ENCODE results near the gene CNBD2.
A peak's percentile ranks its signal among the peaks of the same experiment; 100 is the strongest.
"Not testable (repeated sequence)": the region's sequence is repeated elsewhere in the genome, so short reads cannot be mapped to it uniquely, and the experiment has no call there.

The CNBD2 gene

GRCh38 chr20:36064658-36065426, 96.5 kb downstream of the CNBD2 start:
- DNase-seq = peak; percentile 85

- DNase-seq = no peak
These were observed 97.1 kb downstream of the CNBD2 start for GRCh38 chr20:36065427-36065998.

GRCh38 chr20:36066777-36067176, 98.4 kb downstream of the CNBD2 start:
- no peak for DNase-seq

- not testable (repeated sequence) for DNase-seq
These were observed 100.1 kb downstream of the CNBD2 start for GRCh38 chr20:36068526-36068925.

GRCh38 chr20:36070451-36070850, 102.1 kb downstream of the CNBD2 start:
- DNase-seq = no peak

GRCh38 chr20:36071848-36072247, 103.5 kb downstream of the CNBD2 start:
- no peak for DNase-seq

GRCh38 chr20:36074983-36075382, 106.6 kb downstream of the CNBD2 start:
- no peak for DNase-seq

- DNase-seq = not testable (repeated sequence)
These were observed 109.4 kb downstream of the CNBD2 start for GRCh38 chr20:36077762-36078161.

- DNase-seq = no peak
These were observed 111.1 kb downstream of the CNBD2 start for GRCh38 chr20:36079486-36079885.

- not testable (repeated sequence) for DNase-seq
These were observed 111.6 kb downstream of the CNBD2 start for GRCh38 chr20:36079984-36080383.
